ENCODE measurements around the gene THOC2.

GRCh38 chrX:123696334-123696733 lies 36.5 kb downstream of the THOC2 start:
- no peak for TF ChIP-seq CTCF (conservative IDR thresholded peaks at IDR 0.05; ENCODE audit: low read length)
- no peak for TF ChIP-seq EZH2phosphoT487 (IDR thresholded peaks at IDR 0.05; ENCODE audit: borderline replicate concordance)

Data from Loucy (cell line).